GM18499 (cell line): ENCODE results near the gene KLF7.

ENCODE experiments used
- ATAC-seq: cut with Tn5 transposase; IDR thresholded peaks from one replicate; pipeline ENCODE4 v1.9.1; 2021; ENCODE audit warnings: moderate number of reproducible peaks; ENCODE audit not compliant: insufficient read depth, unreplicated experiment

KLF7 gene

DNA sequence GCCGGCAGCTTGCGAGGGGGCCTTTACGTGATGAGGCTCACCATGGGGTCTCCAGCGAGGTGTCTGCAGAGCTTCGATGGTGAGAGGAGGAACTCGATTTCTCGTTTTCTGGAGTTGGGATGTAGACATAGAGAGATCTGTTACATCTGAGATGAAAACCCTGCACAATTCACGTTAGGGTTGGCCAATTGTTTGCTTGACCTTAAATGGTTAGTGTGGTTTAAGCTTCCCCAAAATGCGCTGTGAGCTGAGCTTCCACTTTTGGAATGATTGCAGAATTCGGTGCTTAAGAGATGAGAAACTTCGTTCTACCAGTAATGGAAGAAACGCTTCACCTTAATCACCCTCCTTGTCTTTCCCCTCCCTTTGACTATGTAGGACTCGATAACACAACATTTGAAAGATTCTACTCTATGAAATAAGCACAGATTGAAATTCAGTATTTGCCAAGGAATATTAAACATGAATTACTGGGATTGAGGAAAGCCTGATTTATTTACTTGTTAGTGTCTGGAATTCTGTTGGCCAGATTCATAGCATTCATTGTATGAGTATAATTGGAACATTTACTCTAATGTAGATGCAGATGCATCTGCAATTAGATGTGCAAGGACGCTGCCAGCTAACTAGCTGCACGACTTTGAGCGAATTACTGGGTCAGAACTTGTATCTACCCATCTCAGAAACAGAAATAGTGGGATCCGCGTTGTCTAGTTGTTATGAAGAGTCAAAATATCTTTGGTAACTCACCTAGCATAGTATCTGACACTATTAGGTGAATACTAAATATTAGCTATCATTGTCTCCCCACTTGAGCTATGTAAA lies 1.6 kb upstream of the KLF7 start:
- ATAC-seq = no peak

DNA sequence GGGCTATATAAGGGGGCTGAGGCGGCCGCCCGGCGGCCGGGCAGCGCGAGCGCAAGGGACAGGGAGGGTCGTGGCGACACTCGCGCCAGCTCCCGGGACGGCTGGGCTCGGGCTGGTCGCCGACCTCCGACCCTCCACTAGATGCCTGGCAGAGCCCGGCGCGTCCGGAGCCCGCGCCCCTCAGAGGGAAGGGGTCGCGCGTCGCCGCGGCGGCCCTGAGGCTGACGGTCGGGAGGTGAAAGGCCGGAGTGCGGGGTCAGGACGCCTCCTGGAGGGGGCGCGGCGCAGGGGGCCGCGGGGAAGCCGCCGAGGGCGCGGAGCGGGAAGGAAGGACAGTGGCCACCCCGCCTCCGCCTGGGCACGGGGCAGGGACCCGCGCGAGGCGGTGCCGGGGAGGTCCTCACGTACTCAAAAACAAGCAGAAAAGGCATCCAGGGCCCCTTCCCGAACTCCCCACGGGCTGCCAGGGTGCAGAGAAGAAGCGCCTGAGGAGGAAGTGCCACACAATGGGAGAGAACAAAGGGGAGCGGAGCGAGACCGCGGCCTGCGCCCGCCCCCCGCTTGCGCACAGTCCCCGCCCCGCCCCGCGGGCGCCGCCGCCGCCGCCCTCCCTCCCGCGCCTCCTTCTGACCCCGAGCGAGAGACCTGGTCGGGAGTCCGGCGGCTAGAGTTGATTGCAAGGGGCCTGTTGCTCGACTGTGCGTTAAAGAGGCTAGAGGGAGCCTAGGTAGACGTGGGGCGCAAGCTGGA lies 776 bp upstream of the KLF7 start:
- ATAC-seq = peak; percentile 16

DNA sequence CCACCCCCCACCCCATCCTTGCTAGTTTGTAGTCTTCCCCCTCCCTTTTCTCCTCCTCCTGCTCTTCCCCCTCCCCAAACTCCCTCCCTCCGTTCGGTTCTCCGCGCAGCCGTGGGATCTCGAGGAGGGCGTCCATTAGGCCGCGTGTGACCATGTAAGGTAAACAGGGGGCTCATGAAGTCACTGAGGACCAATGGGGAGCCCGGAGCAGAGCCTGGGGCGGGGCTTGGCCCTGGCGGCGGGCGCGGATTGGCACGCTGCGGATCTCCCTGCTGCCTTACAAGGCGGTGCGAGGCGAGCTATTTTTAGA lies 246 bp upstream of the KLF7 start:
- peak; percentile 78 for ATAC-seq

DNA sequence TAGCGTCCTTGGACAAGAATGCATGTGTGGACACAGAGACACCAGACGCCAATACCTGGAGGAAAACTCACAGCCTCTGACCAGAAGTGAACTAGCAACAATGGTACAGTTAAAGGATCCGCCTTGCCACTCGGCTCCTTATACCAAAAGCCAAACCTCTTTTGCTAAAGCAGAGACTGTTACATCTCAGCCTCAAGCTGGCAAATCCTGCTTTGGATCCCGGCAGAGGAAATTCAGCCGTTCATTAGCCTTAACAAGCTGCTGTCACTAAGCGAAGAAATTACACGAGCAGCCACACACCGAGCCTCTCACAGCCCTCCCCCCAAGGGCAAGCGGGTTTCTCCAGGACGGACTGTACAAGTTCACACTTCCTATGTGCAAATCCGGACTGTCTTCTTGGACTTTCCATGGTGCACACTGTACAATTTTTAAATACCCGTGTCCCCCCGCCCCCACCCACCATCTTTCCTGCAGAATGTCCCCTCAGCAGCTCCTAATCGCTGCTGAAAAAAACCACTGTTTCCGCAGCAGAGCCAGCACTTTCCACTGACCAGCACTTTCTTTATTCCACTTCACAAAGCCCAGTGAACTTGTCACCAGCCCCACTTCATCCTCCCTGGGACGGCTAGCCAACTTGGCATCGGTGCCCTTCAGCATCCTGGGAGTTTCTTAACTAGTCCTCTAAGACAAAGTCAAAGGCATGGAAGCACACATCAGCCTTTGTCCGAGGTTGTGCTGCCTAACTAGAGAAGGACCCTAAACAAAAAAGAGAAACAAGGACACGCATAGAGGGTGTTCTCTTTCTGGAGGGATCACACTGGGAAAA lies 1.5 kb downstream of the KLF7 start:
- ATAC-seq = no peak

DNA sequence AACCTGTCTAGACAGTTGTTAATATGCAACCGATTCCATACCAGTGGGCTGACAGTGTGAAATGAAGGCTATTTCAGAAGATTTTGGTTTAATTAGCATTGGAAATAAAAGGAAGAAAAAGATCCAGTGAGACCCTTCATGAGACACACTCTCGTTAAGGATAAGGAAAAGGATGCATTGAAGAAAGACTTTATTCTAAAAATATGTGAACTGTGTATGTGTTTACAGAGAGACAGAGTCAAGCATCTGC lies 2.1 kb downstream of the KLF7 start:
- no peak for ATAC-seq

DNA sequence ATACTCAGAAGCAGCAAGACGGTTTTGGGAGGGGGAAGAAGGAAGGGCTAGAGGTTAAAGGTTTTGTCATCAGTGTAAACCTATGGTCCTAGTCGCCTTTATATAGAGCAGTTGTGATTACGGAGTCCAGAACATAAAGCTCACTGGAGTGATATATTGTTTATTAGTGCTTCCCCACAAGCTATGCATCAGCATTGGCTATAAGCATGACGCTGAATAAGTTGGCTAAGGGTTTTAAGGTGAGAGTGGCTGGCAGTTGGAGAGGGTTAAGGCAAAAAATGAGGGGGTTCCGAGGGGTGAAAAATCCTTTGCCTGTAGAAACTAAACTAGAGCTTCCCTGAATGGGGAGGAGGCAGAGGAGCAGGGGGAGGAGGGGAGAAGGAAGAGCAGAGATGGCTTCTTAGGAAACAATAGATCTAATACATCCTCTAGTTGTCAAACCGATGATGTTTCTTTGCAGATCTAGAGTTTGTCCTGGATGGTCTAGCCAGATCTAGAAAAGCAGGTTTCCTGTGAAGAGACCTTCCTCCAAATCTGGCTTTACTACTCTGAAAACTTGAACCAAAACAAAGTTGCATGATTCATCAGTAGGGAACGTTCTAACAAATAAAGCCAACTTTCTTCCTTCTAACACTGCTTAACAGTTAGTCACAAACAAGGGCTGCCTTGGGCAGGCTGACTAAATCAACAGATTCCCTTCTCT lies 2.5 kb downstream of the KLF7 start:
- no peak for ATAC-seq

DNA sequence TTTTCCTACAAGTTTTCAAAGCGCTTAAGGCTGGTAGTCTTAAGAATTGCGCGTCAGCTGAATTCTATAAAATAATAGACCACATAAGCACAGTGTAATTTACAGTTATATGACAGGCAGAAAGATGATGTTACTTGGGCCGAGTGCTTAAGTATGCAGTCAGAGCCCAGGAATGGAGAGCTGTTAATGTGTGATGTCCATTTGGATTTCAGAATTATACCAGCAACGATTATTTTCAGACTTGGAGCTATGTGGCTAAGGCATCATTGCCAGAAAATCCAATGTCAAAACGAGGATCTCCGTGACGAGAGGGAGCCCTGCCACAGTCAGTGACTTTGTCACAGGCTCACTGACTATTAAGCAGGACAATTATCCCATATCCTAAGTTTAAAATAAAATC lies 3.4 kb downstream of the KLF7 start:
- no peak for ATAC-seq

DNA sequence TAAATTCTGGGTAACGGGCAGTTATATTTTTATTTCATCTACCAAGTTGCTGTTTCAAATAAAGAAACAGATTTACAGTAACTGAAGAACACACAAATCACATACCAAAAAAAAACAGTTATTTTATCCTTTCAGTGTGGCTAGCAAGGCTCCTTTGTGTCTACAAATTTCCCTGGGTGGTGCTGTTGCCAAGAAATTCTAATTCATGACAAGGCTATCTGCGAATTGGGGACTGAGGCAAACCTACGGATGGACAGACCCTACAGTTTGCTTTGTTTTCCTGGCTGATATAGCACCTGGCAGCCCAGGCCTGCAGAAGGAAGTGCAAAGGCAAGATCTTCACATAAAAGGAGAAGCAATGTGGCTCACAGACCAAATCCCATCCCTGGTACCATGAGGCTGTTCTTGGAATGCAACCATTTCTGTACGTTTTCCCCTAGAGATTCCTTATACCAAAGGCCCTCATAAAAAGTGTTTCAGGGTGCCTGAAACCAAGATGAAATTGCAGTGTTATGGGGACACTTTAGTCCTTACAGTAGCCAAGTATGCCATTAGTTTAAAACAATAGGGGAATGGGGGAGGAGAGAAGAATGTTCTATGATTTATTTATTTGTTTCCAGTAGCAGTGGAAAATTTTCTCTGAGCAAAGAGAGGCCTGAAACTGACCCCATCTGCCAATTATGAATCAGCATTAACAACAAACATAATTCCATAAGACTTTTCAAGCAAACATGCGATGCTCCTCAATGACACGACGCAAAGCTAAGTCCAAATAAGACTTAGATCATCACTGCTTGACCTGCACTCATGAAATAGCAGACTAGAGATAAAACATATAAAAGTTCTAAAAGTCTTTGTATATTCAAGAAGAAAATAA lies 4.3 kb downstream of the KLF7 start:
- no peak for ATAC-seq

DNA sequence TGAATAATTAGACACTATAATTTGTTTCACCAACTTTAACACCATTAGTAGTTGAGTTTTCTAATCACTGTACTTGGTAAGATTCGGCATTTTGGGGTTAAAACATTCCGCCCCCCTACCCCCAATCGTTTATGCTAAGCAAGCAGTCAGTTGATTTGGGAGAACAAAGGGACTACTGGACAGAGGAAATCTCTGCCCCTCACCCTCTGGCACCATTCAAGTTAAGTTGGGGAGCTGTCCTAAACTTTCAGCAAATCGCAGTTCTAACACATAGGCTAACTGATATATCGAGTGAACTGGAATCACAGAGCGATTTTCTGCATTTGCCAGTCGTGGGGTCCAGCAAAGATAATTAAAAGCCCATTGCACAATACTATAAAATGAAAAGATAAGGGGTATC lies 5.6 kb downstream of the KLF7 start:
- no peak for ATAC-seq

DNA sequence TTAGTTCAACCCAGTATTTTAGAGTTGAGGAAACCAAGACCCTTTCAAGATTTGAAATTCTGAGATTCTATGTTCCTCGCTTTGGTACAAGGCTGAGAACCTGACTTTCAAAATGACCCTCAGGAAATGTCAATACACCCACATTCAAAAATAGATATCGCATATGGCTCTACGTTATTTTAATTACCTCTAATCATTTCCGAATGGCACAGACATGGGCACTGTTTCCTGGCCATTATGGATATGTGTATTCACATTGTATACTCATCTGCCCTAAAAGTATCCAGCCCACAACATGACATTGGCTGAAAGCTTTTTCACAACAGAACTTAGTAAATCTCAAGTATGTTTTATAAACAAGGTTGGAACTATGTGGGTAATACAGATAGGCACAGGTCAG lies 6.7 kb downstream of the KLF7 start:
- no peak for ATAC-seq

DNA sequence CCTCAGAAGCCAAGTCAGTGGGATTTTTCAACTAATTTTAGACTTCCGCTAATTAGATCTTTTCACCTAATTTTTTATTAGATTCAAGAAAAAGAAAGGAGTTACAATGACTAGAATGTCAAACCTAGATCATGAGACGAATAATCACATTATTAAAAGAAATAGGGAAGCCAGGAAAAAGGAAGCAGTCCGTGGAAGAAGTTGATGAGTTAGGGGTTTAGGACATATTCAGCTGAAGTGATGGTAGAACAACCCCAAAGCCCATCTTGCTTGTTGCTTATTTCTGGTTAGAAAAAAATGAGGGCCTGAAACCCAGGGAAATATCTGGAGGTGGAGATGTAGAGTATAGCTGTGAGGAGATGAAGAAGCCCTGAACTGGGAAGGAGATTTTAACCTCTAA lies 8.0 kb downstream of the KLF7 start:
- ATAC-seq = no peak

DNA sequence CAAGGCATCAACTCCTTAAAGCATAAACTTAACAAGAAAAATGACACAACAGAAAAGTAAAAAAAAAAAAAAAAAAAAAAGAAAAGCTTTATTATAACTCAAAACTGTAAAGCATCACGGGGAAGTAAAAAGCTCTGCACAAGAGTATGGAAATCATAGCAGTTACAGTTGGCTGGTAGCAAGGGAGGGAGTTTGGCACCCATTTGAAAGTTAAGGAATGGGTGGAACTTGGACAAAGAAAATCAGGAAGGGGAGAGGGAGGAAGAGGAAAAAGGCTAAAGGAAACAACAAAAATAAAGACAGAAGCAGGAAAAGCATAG lies 8.6 kb downstream of the KLF7 start:
- no peak for ATAC-seq

DNA sequence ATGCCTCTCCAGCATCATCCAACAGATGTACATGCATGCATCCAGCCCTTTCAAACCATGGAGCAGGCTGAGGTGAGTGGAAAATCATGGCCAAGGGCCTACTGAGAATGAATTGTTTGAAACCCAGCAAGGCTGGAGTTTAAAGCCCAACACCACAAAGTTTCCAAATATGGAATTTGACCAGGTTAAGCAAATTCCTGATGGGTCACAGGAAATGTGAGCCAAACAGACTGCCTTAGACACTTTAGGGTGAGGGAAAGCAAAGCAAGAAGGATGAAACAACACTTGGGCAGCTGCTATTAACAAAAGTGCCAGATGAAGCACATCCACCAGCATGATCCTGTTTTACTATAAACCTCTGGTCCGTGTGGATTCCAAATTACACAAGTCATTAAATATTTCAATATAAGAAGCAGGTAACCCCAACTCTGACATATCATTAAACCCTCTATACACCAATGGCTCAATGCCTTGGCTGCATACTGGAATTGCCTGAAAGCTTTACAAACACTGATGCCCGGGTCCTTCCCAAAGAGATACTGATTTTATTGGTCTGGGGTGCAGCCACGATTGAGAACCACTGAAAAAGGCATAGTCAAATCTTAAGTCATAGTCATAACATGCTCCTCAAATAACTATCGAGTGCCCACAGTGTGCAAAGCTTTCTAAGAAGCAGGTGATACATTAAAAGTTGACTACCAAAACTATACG lies 9.1 kb downstream of the KLF7 start:
- ATAC-seq = peak; percentile 63

DNA sequence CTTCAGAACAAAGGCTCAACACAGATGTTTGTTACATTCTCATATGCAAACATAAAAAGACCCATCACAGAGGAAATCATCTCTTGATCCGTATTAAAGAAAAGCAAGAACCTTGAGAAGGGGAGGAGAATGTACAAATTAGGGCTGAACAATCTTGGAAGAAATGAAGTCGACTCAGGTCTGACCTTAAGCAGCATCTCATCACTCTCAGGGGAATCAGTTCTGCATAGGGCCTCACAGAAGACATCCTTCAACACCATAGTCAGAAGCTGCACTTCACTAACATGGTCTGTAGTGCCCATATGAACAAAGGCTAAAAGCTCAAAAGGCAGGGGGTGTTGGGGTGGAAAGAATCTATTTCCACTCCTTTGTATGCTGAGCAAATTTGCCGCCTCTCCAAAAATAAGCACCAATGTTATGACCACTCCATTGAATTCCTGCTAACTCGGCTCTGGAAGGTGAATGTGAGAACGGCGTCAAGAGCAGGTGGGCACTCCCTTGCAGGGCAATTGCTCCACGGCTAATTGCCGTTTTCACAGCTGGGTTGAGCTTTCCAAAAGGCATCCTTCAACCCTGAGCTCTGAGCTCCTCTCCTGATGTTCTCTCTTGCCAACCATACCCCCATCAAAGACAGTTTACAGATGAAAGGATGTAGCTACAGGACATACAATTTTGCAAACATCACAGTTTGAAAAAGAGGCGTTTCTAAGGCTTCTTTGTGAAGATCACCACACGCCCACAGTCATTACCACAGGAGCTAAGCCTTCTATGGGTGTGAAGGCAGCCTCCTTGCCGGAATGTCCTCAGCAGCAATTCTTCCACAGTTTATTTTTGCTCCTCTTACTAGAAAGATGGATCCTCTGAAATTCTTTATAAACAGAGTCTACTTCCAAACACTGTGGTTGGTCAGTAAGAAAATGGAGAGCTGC lies 10.0 kb downstream of the KLF7 start:
- ATAC-seq = no peak

DNA sequence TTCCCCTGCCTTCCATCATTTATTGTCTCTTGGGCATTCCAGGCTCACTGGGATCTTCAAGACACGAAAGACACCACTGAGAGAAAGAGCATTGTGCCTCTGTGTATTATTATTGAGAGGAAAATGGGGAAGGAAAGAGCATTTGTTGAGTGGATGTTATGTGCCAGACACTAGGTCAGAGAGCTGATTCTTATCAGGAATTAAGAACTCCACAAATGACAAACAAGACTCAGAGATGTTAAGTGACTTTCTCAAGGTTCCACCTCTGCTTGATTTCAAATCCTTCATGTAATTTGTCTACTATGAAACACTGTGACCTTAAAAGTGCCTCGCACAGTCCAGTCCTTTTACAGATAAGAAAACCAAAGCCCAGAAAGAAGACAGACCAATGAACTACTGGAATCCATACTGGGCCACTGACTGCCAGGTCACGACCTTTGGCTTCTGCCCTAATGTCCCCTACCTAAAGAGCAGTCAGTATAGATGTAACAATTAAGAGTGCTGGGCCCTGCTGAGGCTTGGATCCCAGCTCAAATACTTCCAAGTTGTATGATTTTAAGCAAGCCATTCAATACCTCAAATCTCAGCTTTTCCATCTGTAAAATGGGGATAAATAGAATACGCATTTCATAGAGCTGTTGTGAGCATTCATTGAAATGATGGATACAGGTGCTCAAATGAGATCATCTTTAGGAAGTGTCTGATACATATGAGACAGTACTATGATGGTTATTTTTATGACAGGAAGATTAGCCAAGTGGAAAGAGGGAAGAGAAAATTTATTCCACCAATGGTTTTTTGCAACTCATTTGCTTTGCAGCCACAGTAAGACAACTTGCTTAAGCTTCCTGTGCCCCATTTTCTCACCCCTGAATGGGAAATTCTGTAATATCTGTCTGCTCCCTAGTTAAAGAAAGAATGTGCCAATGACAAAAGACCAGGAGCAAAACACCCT lies 10.9 kb downstream of the KLF7 start:
- no peak for ATAC-seq

DNA sequence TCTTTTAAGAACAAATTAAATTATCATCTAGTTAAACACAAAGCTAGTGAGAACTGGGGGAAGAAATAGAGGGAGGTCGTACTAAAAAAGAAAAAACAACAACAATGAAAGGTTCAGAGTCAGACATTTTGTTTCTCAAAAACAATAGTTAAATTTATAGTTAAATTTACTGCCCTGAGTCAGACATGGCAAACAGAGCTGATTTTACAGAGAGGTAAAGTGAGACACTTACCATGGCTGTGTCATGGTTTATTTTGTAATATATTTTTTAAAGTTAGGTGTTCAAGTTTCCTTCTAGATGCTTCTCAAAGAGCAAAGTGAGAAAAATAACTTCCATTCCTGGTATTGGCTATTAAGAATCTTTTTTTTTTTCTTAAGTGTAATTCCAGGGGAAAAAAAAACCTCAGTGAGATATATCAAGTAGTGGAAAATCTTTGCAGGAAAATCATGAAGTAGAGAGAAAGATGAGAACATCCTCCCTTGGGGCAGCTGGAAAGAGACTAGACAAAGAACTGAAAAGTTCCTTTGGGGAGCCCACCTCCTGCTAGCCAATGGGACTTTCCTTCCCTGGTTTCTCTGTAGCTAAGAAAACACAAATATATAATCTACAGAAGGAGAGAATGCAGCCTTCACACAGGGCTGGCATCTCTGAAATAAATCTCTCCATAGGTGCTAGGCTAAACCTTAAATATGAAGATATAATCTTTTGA lies 12.3 kb downstream of the KLF7 start:
- ATAC-seq = no peak

DNA sequence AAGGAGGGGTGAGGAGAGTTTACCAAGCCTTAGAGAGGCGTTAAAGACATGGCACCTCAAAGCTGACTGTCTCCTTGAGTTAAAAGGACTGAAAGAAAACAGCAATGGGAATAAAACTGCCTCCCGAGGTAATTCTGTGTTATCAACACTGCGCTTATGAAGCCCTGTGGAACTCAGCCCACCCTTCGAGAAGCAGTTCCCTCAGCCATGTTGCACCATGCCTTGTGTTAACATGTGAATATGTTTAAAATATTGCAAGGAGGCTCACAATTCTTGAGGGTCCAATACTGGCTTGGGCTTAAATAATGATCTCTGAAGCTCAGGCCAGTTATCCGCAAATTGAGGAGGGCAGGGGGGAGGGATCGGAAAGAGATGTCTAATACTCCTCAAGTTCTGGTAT lies 14.7 kb downstream of the KLF7 start:
- ATAC-seq = no peak
